B cell (primary cell): ENCODE results near the gene AURKAIP1. TPM values are rescaled to one million over a fixed set of nuclear protein-coding genes. Genes with fewer than 3 reads are reported as not detected.

Experiments
- ATAC-seq: fragments of 200-7000 bp; cut with Tn5 transposase; one replicate; pipeline ENCODE4 v1.10.0; 2021; ENCODE audit warnings: low read depth, mild to moderate bottlenecking, moderate number of reproducible peaks, moderate library complexity
- CTCF ChIA-PET: fragments of 350-600 bp; sonication (Branson Sonifier 250); formaldehyde crosslinking; loops from one replicate; lab custom pipeline; 2021; ENCODE audit warnings: antibody characterized with exemption, inconsistent platforms; lab: Charles Lee
- POLR2A ChIA-PET: fragments of 350-600 bp; sonication (Branson Sonifier 250); formaldehyde crosslinking; loops from one replicate; lab custom pipeline; 2021; ENCODE audit warnings: antibody characterized with exemption; lab: Charles Lee
- DNase-seq: peaks from one replicate; pipeline ENCODE4 v3.0.0; 2013
- H2AFZ ChIP-seq: 2 replicates; pipeline ENCODE4 v1.6.1; 2012; ENCODE audit warnings: mild to moderate bottlenecking, low read depth, low read length; ENCODE audit not compliant: insufficient read depth, poor library complexity, severe bottlenecking
- H3K27ac ChIP-seq, 2 donors: 1 replicate in 1 of 2; 2 replicates in 1 of 2; pipeline ENCODE4 v1.5.1; 2012 to 2013; ENCODE audit warnings: low read length in 2 of 2, mild to moderate bottlenecking in 2 of 2, moderate library complexity in 1 of 2
- H3K27me3 ChIP-seq, 4 experiments: fragments of 200-600 bp in 1 of 4; sonication (generic) in 1 of 4; replicated peaks in 1 of 4; 1 replicate in 2 of 4; 2 replicates in 2 of 4; pipeline versions ENCODE4 v1.6.1 to v1.7.0; 2013 to 2016; ENCODE audit warnings: low read length in 3 of 4, mild to moderate bottlenecking in 2 of 4, mixed read lengths in 1 of 4, moderate library complexity in 1 of 4; ENCODE audit not compliant: insufficient read depth in 4 of 4, control insufficient read depth in 3 of 4; ENCODE audit errors: control extremely low read depth in 1 of 4
- H3K36me3 ChIP-seq, 2 experiments: replicated peaks in 1 of 2; 1 replicate in 1 of 2; 2 replicates in 1 of 2; pipeline versions ENCODE4 v1.6.1 to v1.7.1; 2013; ENCODE audit warnings: low read length in 1 of 2; ENCODE audit not compliant: insufficient read depth in 2 of 2, control insufficient read depth in 1 of 2; ENCODE audit errors: control extremely low read depth in 1 of 2, extremely low read depth in 1 of 2
- H3K4me1 ChIP-seq, 2 donors: fragments of 200-600 bp in 1 of 2; sonication (generic) in 1 of 2; 1 replicate in 1 of 2; 2 replicates in 1 of 2; pipeline versions ENCODE4 v1.5.1 to v1.6.1; 2013 to 2017; ENCODE audit warnings: low read length in 2 of 2; ENCODE audit not compliant: control insufficient read depth in 2 of 2, insufficient read depth in 2 of 2
- H3K4me2 ChIP-seq: replicated peaks from 2 replicates; pipeline ENCODE3; 2012; ENCODE audit warnings: mild to moderate bottlenecking, low read depth, low read length; ENCODE audit not compliant: poor library complexity, severe bottlenecking
- H3K4me3 ChIP-seq, 5 experiments: fragments of 200-600 bp in 1 of 5; sonication (generic) in 1 of 5; 1 replicate in 3 of 5; 2 replicates in 2 of 5; pipeline versions ENCODE4 v1.5.1 to v1.7.0; 2011 to 2016; ENCODE audit warnings: low read length in 4 of 5, mild to moderate bottlenecking in 4 of 5, low read depth in 2 of 5, control low read depth in 1 of 5, moderate library complexity in 1 of 5; ENCODE audit not compliant: insufficient read depth in 1 of 5; ENCODE audit errors: control extremely low read depth in 1 of 5, extremely low read depth in 1 of 5
- H3K79me2 ChIP-seq: fragments of 200-600 bp; sonication (generic); one replicate; pipeline ENCODE4 v1.6.0; 2016; ENCODE audit warnings: low read length; ENCODE audit not compliant: control insufficient read depth, insufficient read depth
- H3K9ac ChIP-seq: fragments of 200-600 bp; sonication (generic); 2 replicates; pipeline ENCODE4 v1.6.1; 2017; ENCODE audit warnings: mild to moderate bottlenecking, low read length, moderate library complexity
- H3K9me3 ChIP-seq, 3 donors: one replicate each; pipeline versions ENCODE4 v1.6.1 to v1.7.1; 2013; ENCODE audit warnings: low read length in 2 of 3; ENCODE audit not compliant: control insufficient read depth in 2 of 3, insufficient read depth in 1 of 3; ENCODE audit errors: control extremely low read depth in 1 of 3
- H4K20me1 ChIP-seq: 2 replicates; pipeline ENCODE4 v1.6.0; 2012; ENCODE audit warnings: mild to moderate bottlenecking, low read length; ENCODE audit not compliant: insufficient read depth, control insufficient read depth, poor library complexity, severe bottlenecking
- H3K27ac Mint-ChIP-seq: one replicate; pipeline ENCODE4 v1.8.0; 2021; ENCODE audit warnings: mixed read lengths
- H3K27me3 Mint-ChIP-seq: one replicate; pipeline ENCODE4 v1.8.0; 2021; ENCODE audit warnings: mixed read lengths
- H3K4me1 Mint-ChIP-seq: one replicate; pipeline ENCODE4 v1.8.0; 2021; ENCODE audit warnings: mixed read lengths
- H3K4me3 Mint-ChIP-seq: one replicate; pipeline ENCODE4 v1.8.0; 2021; ENCODE audit warnings: mixed read lengths
- H3K9me3 Mint-ChIP-seq: one replicate; pipeline ENCODE4 v1.8.0; 2022; ENCODE audit warnings: mixed read lengths; ENCODE audit not compliant: insufficient read depth
- EZH2 ChIP-seq: IDR thresholded peaks from 2 replicates; pipeline ENCODE4 v1.6.1; 2012; ENCODE audit warnings: borderline replicate concordance, low read depth, mild to moderate bottlenecking, moderate library complexity, low read length; ENCODE audit not compliant: insufficient read depth, poor library complexity, severe bottlenecking
- WGBS: methylation state at CpG from one replicate; pipeline ENCODE4 v1.1.5; 2013; ENCODE audit warnings: missing lambda C conversion rate; ENCODE audit not compliant: insufficient coverage; 5-methylcytosine and 5-hydroxymethylcytosine counted together
- intact Hi-C: fragments of 100-400 bp; cut with micrococcal nuclease; formaldehyde crosslinking; loops from one replicate; pipeline ENCODE4 v1.10.0; 2022
- polyA plus RNA-seq: library from polyadenylated mRNA; depleted of rRNA; stranded (reverse); fragments of >200 nt; gene quantifications from 2 replicates; pipeline ENCODE4 v1.2.3, GENCODE V29; 2012
- total RNA-seq, 2 donors: library from RNA; stranded (reverse); fragments of 120-200 nt in 1 of 2; gene quantifications; 1 replicate in 1 of 2; 2 replicates in 1 of 2; pipeline versions ENCODE4 v1.2.3 to v1.2.4, GENCODE V29; 2013 to 2022
- TF ChIP-seq, protein P1 (sequence below): fragments of 200-600 bp; IDR thresholded peaks from one replicate; pipeline ENCODE4 v1.8.0; 2022; ENCODE audit warnings: antibody characterized with exemption, mild to moderate bottlenecking

AURKAIP1 gene
- total and polyA plus RNA-seq, 2 donors (not counting 1 experiment from before 2014, with no cell fraction given): 61.1 to 61.7 TPM

DNA sequence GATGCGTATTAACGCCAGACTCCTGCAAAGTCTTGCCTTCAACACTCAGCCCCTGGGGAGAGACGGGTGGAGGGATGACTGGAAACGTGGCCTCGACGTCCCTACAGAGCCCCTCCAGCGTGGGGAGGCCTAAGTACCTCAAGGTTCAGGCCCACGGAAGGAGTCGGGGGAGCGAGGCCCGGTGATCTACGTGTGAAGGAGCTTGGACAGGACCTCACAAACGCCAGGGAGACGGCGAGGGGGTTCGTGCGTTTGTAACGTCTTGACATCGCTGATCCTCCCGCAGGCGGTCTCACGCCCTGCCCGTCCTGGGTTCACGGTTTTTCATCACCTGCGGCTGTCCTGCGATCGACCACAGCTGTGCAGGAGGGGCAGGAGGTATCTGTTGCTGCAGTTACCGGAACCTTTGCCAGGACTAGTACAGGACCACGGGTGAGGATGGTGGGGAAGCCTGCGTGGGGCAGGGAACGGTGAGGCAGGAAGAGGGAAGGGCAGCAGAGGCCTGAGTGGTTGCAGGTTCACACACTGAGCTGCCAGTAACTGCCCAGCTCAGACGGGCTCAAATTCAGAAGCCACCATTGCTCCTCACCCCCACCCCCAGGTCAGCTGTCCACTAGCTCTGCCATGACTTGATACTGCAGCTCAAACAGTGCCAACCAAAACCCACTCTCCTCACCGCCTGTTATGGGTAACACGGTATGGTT lies 25.0 kb upstream of the AURKAIP1 start:
- ChIA-PET POLR2A (interaction anchor here (2.0 kb wide), 1 partner anchor 25 kb away, joined by 23 read pairs; the partner anchor contains the start of gene AURKAIP1), CTCF (interaction anchor here (0.8 to 2.3 kb wide), 4 partner anchors 8 to 28 kb away, joined by 3 to 12 read pairs (median 6); partner anchors contain the start of genes AURKAIP1 and MRPL20)
- Mint-ChIP-seq H3K27ac (peak overlapping the region; percentile 91), H3K4me3 (peak overlapping the region; percentile 94), H3K4me1 (peaks cover 47% of the 10 kb centered on the region), H3K9me3 (no peaks in the 10 kb centered on the region), H3K27me3 (no peaks in the 10 kb centered on the region)
- Histone ChIP-seq H3K36me3 (peaks cover 0 to 47% of the 10 kb centered on the region in 2 experiments), H3K9me3 (no peaks in the 10 kb centered on the region), H3K79me2 (peaks cover 58% of the 10 kb centered on the region), H3K4me2 (peak overlapping the region; percentile 91), H3K9ac (peak overlapping the region; percentile 90), H3K27me3 (no peaks in the 10 kb centered on the region), H3K4me3 (peak overlapping the region; percentile 67 to 96 (median 92)), H4K20me1 (peaks cover 18% of the 10 kb centered on the region), H3K27ac (peak overlapping the region; percentile 59 to 85), H3K4me1 (peaks cover 23 to 29% of the 10 kb centered on the region in 2 donors), H2AFZ (peak overlapping the region; percentile 70)
- DNase-seq (no peak), ATAC-seq (no peak)
- intact Hi-C loops: loop anchor here (1.0 kb wide), 3 partner anchors 7 to 215 kb away; partner anchors contain the start of genes AURKAIP1, MIB2 and MRPL20
- TF ChIP-seq EZH2: no peak
- TF ChIP-seq, protein P1, sequence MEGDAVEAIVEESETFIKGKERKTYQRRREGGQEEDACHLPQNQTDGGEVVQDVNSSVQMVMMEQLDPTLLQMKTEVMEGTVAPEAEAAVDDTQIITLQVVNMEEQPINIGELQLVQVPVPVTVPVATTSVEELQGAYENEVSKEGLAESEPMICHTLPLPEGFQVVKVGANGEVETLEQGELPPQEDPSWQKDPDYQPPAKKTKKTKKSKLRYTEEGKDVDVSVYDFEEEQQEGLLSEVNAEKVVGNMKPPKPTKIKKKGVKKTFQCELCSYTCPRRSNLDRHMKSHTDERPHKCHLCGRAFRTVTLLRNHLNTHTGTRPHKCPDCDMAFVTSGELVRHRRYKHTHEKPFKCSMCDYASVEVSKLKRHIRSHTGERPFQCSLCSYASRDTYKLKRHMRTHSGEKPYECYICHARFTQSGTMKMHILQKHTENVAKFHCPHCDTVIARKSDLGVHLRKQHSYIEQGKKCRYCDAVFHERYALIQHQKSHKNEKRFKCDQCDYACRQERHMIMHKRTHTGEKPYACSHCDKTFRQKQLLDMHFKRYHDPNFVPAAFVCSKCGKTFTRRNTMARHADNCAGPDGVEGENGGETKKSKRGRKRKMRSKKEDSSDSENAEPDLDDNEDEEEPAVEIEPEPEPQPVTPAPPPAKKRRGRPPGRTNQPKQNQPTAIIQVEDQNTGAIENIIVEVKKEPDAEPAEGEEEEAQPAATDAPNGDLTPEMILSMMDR: no peak
- 3% methylated on average over 32 of the region's 34 CpGs for WGBS
